ENCODE data around the gene TRAPPC12. TPM values are rescaled to one million over a fixed set of nuclear protein-coding genes. Genes with fewer than 3 reads are reported as not detected.

Gene TRAPPC12
- total RNA-seq, 3 donors from 2014 or later, result 52.5 to 89.6 (median 69.2) TPM

DNA sequence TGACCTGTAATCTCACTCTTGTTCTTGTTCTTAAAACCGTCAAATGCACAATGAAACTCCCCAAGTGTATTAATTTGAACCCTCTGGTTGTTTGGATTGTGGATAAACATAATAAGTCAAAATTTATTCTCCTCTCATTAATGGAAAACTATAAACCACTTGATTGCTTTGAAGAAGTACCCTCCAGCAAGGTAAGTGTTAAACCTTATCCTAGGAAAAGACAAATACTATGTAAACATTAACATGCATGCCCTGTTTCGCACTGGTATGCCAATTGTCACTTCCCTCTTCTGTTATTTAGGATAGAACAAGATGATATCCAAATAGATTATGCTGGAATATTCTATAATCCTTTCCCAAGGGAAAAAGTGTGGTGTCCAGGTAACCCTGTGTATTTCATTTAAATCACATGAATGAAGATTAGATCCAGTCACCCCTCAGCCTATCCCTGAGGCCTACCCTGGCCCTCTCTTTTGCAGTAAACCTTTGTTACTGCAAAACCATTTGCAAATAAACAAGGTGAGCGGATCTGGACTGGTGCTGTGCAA lies 138.5 kb downstream of the TRAPPC12 start:
- no peak for TF ChIP-seq POLR2AphosphoS5 (IDR thresholded peaks at IDR 0.05)
- no peak for TF ChIP-seq POLR2A (IDR thresholded peaks at IDR 0.05)
- TF ChIP-seq, protein P1, sequence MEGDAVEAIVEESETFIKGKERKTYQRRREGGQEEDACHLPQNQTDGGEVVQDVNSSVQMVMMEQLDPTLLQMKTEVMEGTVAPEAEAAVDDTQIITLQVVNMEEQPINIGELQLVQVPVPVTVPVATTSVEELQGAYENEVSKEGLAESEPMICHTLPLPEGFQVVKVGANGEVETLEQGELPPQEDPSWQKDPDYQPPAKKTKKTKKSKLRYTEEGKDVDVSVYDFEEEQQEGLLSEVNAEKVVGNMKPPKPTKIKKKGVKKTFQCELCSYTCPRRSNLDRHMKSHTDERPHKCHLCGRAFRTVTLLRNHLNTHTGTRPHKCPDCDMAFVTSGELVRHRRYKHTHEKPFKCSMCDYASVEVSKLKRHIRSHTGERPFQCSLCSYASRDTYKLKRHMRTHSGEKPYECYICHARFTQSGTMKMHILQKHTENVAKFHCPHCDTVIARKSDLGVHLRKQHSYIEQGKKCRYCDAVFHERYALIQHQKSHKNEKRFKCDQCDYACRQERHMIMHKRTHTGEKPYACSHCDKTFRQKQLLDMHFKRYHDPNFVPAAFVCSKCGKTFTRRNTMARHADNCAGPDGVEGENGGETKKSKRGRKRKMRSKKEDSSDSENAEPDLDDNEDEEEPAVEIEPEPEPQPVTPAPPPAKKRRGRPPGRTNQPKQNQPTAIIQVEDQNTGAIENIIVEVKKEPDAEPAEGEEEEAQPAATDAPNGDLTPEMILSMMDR (IDR thresholded peaks at IDR 0.05), result no peak
- Histone ChIP-seq H3K36me3 (no peaks in the 10 kb centered on the region), H3K27me3 (no peaks in the 10 kb centered on the region), H3K27ac (peak overlapping the region; percentile 96 to 98), H3K9me3 (no peaks in the 10 kb centered on the region), H3K4me1 (peaks cover 0 to 8% of the 10 kb centered on the region in 2 donors), H3K4me3 (peak overlapping the region; percentile 63 to 92 (median 83))
- no peak for DNase-seq (ENCODE audit: low spot score in 2 of 2)
- intact Hi-C loops (cut with DNase I; ENCODE audit: low total_unique reads), result no loop called here

DNA sequence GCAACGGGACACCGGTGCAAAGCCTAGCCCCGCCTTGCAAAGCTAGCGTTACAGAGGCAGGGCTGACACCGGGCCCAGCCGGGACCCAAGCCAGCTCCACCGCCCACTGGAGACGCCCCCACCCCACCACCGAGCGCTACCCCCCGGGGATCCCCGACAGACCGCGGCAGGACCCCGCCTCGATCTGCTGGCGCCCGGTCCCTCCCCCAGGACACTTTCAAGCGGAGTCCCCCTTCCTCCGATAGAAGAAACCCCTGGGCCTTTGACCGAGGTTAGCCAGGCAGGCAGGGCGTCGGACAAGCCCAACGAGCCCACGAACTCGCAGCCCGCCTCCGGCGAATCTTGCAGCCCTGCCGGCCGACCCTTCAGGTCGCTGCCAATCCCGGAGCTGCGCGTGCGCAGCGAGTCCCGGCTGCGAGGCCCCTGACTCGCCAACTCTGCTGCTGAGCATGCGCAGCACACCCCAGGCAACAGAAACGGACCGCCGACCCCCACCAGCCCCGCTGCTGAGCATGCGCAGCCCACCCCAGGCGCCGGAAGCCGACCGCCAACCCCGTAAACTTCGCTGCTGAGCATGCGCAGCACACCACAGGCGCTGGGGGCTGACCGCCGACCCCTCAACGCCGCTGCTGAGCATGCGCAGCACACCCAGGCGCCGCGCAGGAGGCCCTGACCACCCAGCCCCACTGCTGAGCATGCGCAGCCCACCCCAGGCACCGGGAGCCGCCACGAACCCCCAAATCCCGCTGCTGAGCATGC lies 139.2 kb downstream of the TRAPPC12 start:
- Histone ChIP-seq H3K9me3 (no peaks in the 10 kb centered on the region), H3K4me1 (peaks cover 0 to 8% of the 10 kb centered on the region in 2 donors), H3K27ac (peak overlapping the region; percentile 96 to 98), H3K4me3 (peak overlapping the region; percentile 63 to 92 (median 83)), H3K36me3 (no peaks in the 10 kb centered on the region), H3K27me3 (no peaks in the 10 kb centered on the region)
- peak; percentile 93 to 95 for DNase-seq (ENCODE audit: low spot score in 2 of 2)
- TF ChIP-seq POLR2AphosphoS5 (IDR thresholded peaks at IDR 0.05) (peak in 1 of 3 donors; percentile 11), POLR2A (IDR thresholded peaks at IDR 0.05) (no peak)
- TF ChIP-seq, protein P1 (IDR thresholded peaks at IDR 0.05), result no peak
- intact Hi-C loops (cut with DNase I; ENCODE audit: low total_unique reads), result no loop called here

DNA sequence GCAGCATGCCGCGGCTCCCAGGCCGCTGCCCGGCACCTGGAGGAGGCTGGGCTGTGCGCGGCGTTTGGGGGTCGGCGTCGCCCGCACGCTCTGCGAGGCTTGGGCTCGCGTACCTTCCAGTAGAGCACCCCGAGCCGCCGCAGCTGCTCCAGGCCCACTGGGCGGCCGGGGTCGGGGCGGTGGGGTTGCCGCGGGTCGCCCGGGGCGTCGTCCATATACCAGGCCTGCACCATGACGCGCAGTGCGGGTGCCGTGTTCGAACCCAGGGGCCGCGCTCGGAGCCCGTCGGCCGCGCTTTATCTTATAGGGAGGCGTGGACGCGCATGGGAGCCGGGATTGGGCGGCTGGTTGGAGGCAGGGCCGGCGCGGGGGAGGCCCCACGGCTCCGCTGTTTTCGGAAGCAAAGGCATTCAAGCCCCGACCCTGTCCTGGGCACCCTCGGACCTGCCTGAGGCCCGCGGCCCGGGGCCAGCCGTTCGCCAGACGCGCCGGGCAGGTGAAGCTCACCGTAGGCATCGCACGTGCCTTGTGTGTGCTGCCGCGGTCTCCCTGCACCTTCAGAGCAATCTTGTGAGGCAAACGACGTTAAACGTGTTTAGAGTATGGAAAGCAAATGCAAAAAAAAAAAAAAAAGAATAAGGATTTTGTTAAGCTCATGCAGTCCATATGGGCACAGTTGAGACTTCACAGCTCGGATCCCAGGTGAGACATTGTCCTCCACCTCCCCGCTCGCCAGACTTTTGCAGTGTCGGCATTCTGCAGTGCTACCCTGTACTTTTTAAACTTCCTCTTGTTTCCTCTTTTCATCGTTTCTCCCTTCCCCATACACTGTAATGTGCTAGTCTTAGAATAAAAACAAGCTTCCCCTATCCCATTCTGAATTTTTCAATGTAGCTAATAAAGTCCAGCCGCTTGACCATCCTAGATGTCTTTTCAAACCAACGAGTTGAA lies 140.0 kb downstream of the TRAPPC12 start, which contains the start of gene ADI1:
ADI1 (minus strand) TSS at position 277 of the 951 bp plus-strand sequence; CDS start at position 233, 44 bp downstream.
- H3K27ac ChIP-seq, result peak within 1 kb of the TSS; percentile 96 to 98
- intact Hi-C loops (cut with DNase I; ENCODE audit: low total_unique reads), result no loop called here
- H3K9me3 ChIP-seq, result no peaks in the 10 kb centered on the region
- no peaks in the 10 kb centered on the region for H3K27me3 ChIP-seq
- peak within 1 kb of the TSS; percentile 63 to 92 (median 83) for H3K4me3 ChIP-seq
- no peaks in the 10 kb centered on the region for H3K36me3 ChIP-seq
- peak in 2 of 3 donors; percentile 64 to 88 for TF ChIP-seq POLR2AphosphoS5 (IDR thresholded peaks at IDR 0.05)
- TF ChIP-seq POLR2A (IDR thresholded peaks at IDR 0.05), result peak; percentile 9
- TF ChIP-seq, protein P1 (IDR thresholded peaks at IDR 0.05), result no peak
- peaks cover 0 to 8% of the 10 kb centered on the region in 2 donors for H3K4me1 ChIP-seq
- DNase-seq (ENCODE audit: low spot score in 2 of 2), result peak; percentile 61 to 73

DNA sequence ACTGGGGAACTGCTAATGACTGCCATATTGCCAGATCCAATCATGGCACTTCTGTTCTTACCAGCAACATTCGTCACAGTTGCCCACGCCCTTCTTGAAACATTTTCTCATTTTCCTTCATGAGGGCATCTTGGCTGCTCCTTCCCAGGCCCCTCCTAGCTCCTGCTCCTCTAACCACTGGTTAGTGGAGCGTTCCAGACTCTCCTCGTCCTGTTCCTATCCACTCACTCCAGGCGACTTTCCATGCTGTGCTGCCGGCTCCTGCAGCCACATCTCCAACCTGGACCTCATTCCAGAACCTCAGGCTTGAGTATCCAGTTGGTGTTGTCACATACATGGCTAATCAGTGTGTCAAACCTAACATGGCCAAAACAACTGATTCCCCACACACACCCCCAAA lies 141.1 kb downstream of the TRAPPC12 start:
- no peaks in the 10 kb centered on the region for H3K27me3 ChIP-seq
- no peak for DNase-seq (ENCODE audit: low spot score in 2 of 2)
- intact Hi-C loops (cut with DNase I; ENCODE audit: low total_unique reads), result no loop called here
- no peaks in the 10 kb centered on the region for H3K36me3 ChIP-seq
- H3K4me3 ChIP-seq, result peak overlapping the region in 1 of 3 donors; percentile 92
- no peak overlapping the region for H3K27ac ChIP-seq
- TF ChIP-seq, protein P1 (IDR thresholded peaks at IDR 0.05), result no peak
- no peak for TF ChIP-seq POLR2A (IDR thresholded peaks at IDR 0.05)
- no peak for TF ChIP-seq POLR2AphosphoS5 (IDR thresholded peaks at IDR 0.05)
- no peaks in the 10 kb centered on the region for H3K9me3 ChIP-seq
- H3K4me1 ChIP-seq, result peaks cover 0 to 8% of the 10 kb centered on the region in 2 donors
